GM13977 (cell line): ENCODE data around the gene OSBPL3.

Experiments used
- DNase-seq: peaks from one replicate; pipeline ENCODE4 v3.0.0; 2012; ENCODE audit warnings: low spot score
- CTCF ChIP-seq: IDR thresholded peaks from 2 replicates; pipeline ENCODE4 v1.5.1; 2012; ENCODE audit warnings: mild to moderate bottlenecking, control low read depth; ENCODE audit not compliant: insufficient read depth; ENCODE audit errors: extremely low read depth, missing control alignments
- in situ Hi-C: fragments of 300-500 bp; cut with MboI; formaldehyde crosslinking; loops from one replicate; pipeline ENCODE4 v1.12.0; 2022; ENCODE audit warnings: low sequenced_read_pairs, low pct_unique_long_range_greater_than_20kb, mixed read lengths, inconsistent platforms; ENCODE audit not compliant: unreplicated experiment

The OSBPL3 gene

GRCh38 chr7:24980534-24981170 lies 674 bp upstream of the OSBPL3 start:
- in situ Hi-C loops, result loop anchor here (10.0 kb wide), 2 partner anchors 84 to 146 kb away; no protein-coding TSS in a partner anchor
- peak; percentile 65 for DNase-seq
- no peak for TF ChIP-seq CTCF

- peak; percentile 74 for TF ChIP-seq CTCF
- DNase-seq, result peak; percentile 77
- in situ Hi-C loops, result no loop called here
Measured at GRCh38 chr7:24979470-24979862, 512 bp downstream of the OSBPL3 start.

GRCh38 chr7:24978843-24979469 lies 1.0 kb downstream of the OSBPL3 start:
- DNase-seq, result no peak
- TF ChIP-seq CTCF, result no peak
- in situ Hi-C loops, result no loop called here

GRCh38 chr7:24975644-24976260 lies 4.2 kb downstream of the OSBPL3 start:
- in situ Hi-C loops, result no loop called here

GRCh38 chr7:24975172-24975571 lies 4.8 kb downstream of the OSBPL3 start:
- TF ChIP-seq CTCF, result no peak
- DNase-seq, result no peak
- in situ Hi-C loops, result no loop called here

More at GRCh38 chr7:24975644-24976260, 4.2 kb downstream of the OSBPL3 start:
- no peak for TF ChIP-seq CTCF
- DNase-seq, result no peak

- no peak for TF ChIP-seq CTCF
- no peak for DNase-seq
- in situ Hi-C loops, result no loop called here
Measured at GRCh38 chr7:24974026-24974832, 5.7 kb downstream of the OSBPL3 start.
